HG02678 (cell line): ENCODE results near the gene ANKRD11.
"Not testable (repeated sequence)": the region's sequence is repeated elsewhere in the genome, so short reads cannot be mapped to it uniquely, and the experiment has no call there.

Experiments used
- ATAC-seq: cut with Tn5 transposase; IDR thresholded peaks from one replicate; pipeline ENCODE4 v1.9.1; 2021; ENCODE audit warnings: mild to moderate bottlenecking, moderate library complexity; ENCODE audit not compliant: unreplicated experiment

Gene ANKRD11

DNA sequence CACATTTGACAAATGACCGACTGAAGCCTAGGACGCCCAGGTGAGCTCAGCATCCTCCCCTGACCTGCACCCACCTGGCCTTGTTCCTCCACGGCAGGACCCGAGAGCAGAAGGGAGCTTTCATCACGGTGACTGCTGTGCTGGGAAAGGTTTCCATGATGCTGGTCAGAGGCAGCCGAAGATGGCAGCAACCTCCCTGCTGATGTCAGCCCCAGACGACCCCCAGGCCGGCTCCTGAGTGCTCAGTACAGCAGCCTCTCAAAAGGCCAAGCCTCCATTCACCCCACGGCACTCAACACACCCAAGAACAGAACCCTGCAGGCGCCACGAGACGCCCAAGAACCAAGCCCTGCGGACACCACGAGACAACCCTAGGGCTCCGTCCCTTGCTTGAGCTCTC, 119.8 kb downstream of the ANKRD11 start:
- ATAC-seq, result no peak

DNA sequence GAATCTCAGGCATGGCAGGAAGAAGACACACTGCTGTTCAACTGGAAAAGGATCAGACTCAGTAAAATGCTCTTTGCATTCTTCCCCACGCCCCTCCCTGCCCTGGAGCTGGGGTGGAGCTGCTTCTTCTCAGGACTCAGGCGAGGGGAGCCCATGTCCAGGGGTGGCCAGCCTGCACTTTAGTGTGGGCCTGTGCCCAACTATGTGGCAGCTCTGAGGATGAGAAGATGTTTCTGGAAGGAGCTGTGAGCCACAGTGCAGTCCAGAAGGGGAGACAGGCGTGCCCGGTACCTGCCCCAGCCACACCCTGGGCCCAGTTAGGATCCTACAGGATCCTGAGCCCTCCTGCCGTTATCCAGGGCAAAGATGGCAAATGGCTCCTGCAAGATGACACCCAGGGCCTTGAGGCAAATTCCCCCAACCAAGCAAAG, 120.3 kb downstream of the ANKRD11 start:
- no peak for ATAC-seq

DNA sequence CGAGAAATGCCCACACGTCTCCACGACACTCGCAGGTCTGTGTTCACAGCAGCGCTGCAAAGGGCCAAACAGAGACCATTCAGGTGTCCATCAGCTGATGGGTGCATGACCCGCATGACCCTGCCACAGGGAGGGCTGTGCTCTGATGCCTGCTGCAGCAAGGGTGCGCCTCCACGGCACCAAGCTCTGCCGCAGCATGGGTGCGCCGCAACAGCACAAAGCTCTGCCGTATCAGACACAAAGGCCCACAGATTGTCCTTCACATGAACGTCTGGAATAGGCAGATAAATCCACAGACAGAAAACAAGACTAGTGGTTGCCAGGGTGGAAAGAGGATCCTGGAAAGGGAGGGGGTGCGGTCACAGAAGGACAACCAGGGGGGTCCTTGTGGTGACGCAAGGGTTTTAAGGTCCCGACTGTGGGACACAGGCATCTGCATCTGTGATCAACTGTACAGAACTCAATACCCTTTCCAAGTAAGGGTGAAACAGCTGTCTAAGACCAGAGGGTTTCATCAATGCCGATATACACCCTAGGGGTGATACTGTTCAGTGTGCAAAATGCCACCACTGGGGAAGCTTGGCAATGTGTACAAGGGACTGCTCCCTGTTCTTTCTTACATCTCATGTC, 121.0 kb downstream of the ANKRD11 start:
- ATAC-seq, result no peak

DNA sequence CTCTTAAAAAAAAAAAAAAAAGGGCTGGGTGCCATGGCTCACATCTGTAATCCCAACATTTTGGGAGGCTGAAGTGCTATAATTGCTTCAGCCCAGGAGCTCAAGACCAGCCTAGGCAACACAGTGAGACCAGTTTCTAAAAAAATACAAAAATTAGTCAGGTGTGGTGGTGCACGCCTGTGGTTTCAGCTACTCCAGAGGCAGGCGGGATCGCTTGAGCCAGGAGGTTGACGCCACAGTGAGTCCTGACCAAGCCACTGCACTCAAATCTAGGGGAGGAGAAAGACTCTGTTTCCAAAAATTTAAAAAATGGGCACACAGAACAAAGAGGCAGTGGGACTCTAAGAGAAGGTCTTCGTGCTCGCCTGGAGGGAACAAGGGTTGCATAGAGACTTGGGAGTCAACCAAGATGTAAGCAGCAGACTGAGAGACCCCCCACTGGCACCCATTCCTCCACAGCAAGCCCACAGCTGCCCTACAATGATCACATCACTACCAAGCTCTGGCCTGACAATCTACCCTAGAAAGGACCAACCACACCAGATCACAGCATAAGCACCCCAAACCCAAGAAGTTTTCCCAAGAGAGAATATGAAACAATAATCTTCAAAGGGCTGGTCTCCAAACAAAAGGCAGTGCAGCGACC, 121.6 kb downstream of the ANKRD11 start:
- no peak for ATAC-seq

DNA sequence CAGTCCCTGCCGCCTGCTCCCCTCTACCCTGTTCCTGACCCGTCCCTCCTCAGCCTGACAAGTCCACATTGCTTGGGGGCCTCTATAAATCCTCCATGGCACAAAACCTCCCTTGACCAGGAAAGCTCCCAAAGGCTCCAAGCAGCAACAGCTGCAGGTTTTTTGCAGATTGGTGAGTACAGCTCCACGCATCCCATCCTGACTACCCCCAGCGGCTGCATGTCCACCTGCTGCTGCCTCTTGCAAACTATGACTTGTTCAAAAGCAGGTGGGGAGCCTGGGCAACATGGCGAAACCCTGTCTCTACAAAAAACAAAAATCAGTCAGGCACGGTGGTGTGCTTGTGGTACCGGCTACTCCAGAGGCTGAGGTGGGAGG, 122.8 kb downstream of the ANKRD11 start:
- no peak for ATAC-seq

DNA sequence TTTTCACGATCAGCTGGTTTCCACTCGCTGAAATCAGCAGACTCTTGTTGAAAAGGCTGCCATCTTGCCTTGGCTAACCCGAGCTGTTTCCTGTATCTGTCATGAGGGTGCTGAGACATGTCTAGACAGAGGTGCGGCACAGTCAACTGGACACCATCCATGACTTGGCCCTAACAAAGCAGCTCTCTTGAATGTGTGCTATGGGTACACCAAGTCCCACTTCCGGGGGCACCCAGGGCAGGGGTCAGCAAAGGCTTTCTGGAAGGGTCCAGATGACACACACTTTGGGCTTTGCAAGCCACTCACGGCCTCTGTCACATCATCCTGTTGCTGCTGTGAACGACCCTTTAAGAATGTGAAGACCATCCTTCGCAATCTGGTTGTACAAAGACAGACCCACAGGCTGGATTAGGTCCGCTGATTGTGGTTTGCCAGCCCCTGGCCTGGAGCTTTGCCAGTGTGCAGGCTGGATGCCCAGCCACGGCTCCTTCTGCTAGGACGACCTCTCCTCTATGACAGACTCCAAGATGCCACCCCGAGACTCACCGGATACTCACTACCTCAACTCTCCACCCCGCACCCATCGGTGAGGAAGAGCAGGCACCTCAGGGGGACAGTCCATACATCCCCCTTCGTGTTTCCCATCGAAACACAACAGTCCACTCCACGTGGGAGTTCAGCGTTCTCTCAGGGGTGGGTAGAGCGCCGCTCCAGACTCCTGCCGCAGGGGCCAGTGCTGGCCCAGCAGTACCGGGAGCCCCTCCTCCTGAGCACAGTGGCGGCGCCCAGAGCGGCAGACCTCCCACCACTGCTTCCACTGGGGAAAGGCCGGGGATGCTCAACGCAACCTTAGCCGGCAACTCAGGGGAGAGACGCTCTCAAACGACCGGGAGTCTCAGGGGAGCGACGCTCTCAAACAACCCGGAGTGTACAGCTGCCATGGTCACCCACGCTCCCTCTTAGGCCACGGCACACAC, 123.5 kb downstream of the ANKRD11 start:
- ATAC-seq, result no peak

DNA sequence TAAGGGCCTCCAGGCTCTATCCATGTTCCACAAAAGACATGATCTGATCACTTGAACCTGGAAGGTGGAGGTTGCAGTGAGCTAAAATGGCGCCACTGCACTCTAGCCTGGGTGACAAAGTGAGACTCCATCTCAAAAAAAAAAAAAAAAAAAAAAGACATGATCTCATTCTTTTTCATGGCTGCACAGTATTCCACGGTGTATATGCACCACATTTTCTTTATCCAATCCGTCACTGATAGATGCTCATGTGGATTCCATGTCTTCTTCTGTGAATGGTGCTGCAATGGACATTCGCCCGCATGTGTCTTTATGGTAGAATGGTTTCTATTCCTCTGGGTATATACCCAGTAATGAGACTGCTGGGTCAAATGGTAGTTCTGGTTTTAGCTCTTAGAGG, 124.4 kb downstream of the ANKRD11 start:
- no peak for ATAC-seq

DNA sequence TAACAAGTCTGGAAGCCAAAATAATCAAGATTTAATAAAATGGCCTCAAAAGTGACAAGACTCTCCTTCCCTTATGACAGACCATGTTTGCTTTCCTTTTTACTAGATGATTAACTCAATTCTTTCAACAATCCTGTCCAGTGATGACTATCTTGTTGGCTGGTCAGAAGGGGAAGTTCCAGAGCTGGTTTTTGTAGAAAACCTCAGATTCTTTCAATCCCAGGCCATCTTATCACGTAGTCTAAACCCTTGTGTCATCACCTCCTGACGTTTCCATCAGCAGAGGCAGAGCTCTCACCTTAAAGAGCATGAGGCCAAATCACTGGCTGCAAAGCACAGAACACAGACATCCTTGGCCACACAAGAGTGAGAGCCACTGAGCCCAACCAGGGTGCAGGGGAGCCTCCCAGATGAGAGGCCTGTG, 125.3 kb downstream of the ANKRD11 start:
- ATAC-seq, result no peak

DNA sequence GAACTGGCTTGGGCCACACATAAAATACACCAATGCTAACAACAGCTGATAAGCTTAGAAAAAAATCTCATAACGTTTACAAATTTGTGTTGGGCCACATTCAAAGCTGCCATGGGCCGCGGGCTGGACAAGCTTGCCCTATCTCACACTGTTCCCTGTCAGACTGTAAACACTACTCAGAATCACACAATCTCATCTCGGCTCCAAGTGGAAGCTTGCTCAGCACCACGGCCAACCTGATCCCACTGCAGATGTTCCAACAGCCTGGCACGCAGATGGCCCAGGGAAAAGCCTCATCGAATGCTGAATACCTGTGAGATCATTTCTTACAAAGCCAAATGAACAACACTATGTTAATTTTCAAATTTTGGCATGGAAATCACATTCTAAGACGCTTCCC, 125.8 kb downstream of the ANKRD11 start:
- no peak for ATAC-seq

DNA sequence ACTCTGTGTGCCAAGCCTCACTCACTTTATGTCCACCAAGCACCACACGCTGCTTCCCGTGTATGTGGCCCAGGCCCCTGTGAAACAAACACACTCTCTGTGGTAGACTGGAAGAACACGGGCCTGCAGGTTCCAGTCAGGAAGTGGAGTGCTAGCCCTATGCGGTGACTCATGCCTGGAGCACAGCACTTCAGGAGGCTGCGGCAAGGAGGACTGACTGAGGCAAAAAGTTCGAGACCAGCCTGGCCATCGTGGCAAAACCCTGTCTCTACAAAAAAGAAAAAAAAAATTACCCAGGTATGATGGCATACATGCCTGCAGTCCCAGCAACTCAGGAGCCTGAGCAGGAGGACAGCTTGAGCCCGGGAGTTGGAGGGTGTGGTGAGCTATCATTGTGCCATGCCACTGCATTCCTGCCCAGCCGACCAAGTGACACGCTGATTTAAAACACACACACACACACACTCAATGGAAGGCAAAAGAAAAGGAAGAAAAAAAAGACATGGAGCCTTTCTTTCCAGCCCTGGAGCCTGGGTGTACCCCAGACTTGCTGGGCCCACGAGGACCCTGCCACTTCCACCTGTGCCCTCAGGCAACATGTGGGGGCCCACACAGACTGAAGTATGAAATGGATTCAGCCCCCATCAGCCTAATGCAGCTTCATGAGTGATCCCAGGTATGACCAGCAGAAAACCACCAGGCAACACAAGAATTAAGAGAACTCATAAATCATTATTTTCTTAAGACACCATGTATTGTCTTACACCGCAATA, 126.6 kb downstream of the ANKRD11 start:
- ATAC-seq, result no peak

DNA sequence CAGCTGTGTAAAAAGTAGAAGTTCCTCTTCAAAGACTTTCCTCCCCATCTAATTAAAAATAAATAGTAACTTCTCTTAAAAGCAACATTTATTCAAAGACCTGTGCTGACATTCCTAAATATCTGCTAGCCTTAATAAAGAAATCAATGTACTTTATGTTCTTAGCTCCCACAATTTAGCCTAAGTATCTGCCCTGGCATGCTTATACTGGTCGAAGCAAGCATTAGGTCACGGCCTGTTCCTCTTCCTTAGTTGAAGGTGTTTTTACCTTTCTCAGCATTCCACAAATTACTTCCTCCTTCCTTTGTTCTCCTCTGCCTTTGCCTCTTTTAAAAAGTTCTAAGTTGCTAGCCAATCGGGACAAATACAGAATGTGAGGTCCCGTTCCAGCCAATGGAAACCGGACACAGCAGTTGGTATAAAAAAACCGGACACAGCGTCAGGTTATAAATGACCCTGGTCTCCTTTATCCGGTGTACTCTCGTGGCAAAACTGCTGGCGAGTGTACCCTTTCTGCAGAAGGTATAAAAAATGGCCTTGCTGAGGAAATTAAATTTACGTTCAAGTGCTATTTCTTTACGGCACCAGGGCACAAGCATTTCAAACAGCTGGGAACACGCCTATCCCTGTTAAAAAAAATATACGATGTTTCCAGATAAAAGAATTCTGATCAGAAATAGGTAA, 127.7 kb downstream of the ANKRD11 start:
- ATAC-seq, result not testable (repeated sequence)

DNA sequence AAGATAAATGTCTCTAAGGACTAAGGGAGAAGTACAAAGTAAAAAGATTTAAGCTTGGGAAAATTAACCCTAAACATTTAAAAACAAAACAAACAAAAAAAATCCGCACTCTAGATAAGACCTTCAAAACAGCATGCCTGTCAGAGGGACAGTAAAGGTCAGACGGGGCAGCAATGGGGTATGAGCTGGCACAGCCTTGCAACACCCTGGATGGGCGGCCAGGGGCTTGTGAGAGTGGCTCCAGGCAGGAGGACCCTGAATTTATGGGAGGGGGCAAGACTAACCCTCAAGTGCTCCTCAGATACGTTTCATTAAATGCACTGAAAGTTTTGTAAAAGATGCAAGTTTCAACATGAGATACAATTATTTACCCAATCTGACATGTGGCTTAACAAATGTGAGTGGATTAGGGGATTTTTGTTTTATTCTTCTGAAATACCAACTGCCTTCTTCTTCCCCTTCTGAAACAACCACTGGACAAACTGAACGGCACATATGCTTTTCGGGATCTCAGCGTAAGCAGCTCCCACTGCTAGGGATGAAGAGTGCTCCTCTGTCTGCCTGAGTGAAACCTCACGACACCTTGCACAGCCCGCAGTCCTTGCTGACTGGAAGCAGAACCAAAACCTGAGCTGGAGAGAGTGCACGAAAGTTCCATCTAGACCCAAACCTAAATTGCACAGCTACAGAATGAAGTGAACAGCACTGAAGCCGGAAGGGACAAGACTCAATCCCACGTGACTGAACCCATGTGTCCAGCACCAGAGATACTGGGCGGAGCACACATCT, 128.4 kb downstream of the ANKRD11 start:
- peak; percentile 50 for ATAC-seq

DNA sequence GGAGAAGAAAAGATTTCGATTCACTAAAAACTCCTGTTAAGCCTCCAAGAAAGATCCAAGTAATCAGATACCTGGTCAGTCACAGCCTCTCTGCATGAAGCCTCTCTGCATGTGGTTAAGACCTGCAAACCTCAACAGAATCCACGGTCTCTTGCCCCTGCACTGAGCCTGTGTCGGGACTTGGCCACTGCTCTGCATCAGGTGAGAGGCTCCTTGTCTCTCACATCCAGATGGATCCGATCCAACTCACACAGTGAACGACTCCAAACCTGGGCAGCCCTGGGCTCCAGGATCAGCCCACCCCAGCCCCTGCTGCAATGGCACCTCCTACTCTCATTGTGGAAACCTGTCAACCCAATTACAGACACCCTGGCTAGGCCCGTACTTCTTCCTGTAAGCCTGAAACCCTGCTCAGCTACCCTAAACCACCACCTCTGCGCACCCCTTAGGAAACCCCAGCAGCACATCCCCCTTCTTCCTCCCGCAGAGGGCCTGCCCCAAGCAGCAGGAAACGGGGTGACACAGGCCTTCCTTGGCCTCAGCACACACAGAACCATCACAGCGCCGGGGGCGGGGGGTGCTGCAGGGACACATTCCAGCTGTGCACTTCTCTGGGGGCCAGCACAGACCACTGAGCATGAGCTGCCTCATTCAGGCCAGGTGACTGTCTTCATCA, 129.5 kb downstream of the ANKRD11 start:
- peak; percentile 47 for ATAC-seq

DNA sequence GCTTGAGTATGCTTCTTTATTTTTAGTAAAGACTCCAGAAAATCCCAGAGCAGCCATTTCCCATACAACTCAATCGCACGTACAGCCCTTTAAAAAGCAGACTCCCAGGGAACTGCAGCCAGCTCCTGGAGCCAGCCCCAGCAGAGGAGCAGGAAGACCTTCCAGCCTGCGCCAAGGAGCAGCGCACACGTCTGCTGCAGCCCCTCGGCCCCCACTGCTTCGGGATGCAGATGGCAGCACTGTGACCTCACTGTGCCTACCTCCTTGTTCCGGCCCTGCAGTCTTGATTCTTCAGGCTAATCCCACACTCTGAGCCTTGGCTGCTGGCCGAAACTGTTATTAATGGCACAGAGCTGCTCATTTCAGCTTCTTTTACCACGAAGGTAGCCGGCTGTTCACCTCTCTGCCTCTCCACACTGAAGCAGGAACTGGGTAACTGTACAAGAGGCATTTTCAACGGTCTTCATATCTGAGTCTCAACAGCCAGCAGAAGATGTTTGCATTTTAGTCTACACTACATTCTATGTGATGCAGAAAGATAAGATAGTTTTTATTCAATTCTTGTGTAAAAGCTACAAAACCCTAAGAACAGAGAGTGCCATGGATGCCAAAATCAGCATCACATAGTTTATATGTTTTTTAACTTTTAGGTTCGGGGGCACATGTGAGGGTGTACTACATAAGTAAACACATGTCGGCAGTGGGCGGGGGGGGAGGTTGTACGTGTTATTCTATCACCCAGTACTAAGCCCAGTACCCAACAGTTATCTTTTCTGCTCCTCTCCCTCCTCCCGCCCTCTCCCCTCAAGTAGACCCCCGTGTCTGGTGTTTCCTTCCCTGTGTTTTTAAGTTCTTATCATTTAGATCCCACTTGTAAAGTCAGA, 130.9 kb downstream of the ANKRD11 start:
- ATAC-seq, result no peak

DNA sequence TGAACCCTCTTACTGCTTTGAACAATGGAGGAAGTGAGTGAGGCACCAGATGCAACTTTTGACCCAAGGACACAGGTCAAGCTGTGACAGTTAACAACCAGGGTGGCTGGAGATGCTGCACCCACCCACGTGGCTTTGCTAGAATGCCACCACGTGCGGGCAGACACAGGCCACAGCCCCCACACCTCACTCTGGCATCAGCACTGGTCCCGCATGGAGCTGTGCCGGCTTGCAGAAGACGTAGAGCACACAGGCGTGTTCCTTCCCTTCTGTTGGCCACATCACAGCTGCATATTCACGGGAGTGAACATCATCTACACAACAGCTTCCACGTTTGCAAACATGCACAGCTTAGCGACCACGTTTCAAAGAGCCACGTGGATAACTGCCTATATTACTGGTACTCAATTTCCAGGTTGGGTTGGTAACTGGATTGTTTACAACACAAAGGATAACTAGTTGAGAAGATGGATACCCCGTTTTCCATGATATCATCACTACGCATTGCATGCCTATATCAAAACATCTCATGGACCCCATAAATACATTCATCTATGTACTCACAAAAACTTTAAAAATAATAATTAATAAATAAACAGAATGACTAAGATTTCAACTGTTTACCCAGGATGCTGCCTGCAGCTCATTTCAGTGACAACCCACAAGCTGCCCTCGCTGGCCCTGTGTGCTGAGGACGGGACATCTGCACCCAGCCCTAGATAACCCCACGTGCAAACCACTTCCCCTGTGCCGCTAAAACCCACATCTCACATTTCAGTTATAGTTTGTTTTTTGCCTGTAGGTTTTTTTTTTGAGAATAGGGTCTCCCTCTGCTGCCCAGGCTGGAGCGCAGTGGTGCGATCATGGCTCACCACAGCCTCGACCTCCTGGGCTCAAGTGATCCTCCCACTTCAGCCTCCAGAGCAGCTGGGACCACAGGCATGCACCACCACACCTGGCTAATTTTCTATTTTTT, 132.0 kb downstream of the ANKRD11 start:
- no peak for ATAC-seq

DNA sequence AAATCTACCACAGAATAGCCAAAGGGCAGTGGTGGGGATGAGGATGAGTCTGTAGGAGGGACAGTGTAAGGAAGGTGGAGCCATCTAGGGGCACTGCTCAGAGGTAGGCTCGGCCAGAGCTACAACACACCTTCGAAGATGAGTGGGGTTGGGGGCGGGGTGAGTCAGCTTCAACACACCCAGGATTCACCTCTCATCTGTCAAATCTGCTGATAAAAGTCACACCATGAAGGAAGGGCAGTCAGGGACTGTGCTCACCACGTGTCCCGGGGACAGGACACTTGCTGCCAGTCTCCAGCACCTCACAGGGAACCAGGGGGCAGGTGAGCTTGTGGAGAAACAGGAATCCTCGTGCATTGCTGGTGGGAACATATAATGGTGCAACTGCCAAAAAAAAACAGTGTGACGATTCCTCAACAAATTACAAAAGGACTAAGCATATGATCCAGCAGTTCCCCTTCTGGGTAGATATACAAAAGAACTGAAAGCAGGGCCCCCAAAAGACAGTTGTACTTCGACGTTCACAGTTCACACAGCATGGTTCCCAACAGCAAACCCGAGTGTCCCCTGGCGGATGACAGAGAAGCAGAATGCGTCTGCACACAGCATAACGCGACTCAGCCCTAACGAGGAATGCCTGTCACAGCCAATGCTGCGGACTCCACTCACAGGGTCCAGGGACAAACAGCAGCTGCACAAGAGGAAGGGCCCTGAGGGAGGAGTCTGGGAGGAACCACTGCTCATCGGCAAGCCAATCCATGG, 133.1 kb downstream of the ANKRD11 start:
- no peak for ATAC-seq
